Activated CD8-positive, alpha-beta T cell treated with anti-CD3 and anti-CD28 coated beads for 36 hours (primary cell): ENCODE data around the gene RALGDS. TPM values are rescaled to one million over a fixed set of nuclear protein-coding genes. Genes with fewer than 3 reads are reported as not detected.
"Not testable (repeated sequence)": the region's sequence is repeated elsewhere in the genome, so short reads cannot be mapped to it uniquely, and the experiment has no call there.

Experiments used
- ATAC-seq: fragments of 200-7000 bp; cut with Tn5 transposase; one replicate; pipeline ENCODE4 v1.10.0; 2021; ENCODE audit warnings: mild to moderate bottlenecking, moderate library complexity
- CTCF ChIA-PET: fragments of 350-600 bp; sonication (Branson Sonifier 250); formaldehyde crosslinking; loops from one replicate; lab custom pipeline; 2021; ENCODE audit warnings: antibody characterized with exemption; lab: Charles Lee
- POLR2A ChIA-PET: fragments of 350-600 bp; sonication (Branson Sonifier 250); formaldehyde crosslinking; loops from one replicate; lab custom pipeline; 2021; ENCODE audit warnings: antibody characterized with exemption; lab: Charles Lee
- DNase-seq: peaks from one replicate; pipeline ENCODE4 v3.0.0-alpha.2; 2020
- H3K27ac Mint-ChIP-seq: one replicate; pipeline ENCODE4 v1.8.0; 2021; ENCODE audit warnings: mild to moderate bottlenecking, mixed read lengths
- H3K27me3 Mint-ChIP-seq: one replicate; pipeline ENCODE4 v1.8.0; 2021; ENCODE audit warnings: mixed read lengths
- H3K36me3 Mint-ChIP-seq: one replicate; pipeline ENCODE4 v1.8.0; 2021; ENCODE audit warnings: low read depth, mixed read lengths
- H3K4me1 Mint-ChIP-seq: one replicate; pipeline ENCODE4 v1.8.0; 2021; ENCODE audit warnings: low read depth, mixed read lengths
- H3K4me3 Mint-ChIP-seq: one replicate; pipeline ENCODE4 v1.8.0; 2021; ENCODE audit warnings: mild to moderate bottlenecking, moderate library complexity, mixed read lengths
- H3K9me3 Mint-ChIP-seq: one replicate; pipeline ENCODE4 v1.8.0; 2021; ENCODE audit warnings: mixed read lengths
- CTCF ChIP-seq: fragments of 200-600 bp; IDR thresholded peaks from one replicate; pipeline ENCODE4 v1.8.0; 2022; ENCODE audit warnings: antibody characterized with exemption, mild to moderate bottlenecking
- intact Hi-C: fragments of 100-400 bp; cut with micrococcal nuclease; formaldehyde crosslinking; loops from one replicate; pipeline ENCODE4 v1.10.0; 2022
- total RNA-seq, 2 experiments: library from RNA; stranded (reverse); gene quantifications; one replicate each; pipeline ENCODE4 v1.2.3, GENCODE V29; 2021

Gene RALGDS
- total RNA-seq, 2 experiments from 2014 or later, result 80.5 to 88.2 TPM

- no peak overlapping the region for H3K27ac Mint-ChIP-seq
- no peak for TF ChIP-seq CTCF
- POLR2A ChIA-PET, result interaction anchor here (1.0 to 1.4 kb wide), 2 partner anchors 13 to 45 kb away, joined by 3 read pairs; no protein-coding TSS in a partner anchor
Observed at GRCh38 chr9:133064241-133065069, 56.6 kb downstream of the RALGDS start.

GRCh38 chr9:133063500-133064231 is 57.4 kb downstream of the RALGDS start:
- CTCF ChIA-PET, result interaction anchor here (0.5 to 0.7 kb wide), 2 partner anchors 12 to 71 kb away, joined by 3 read pairs; no protein-coding TSS in a partner anchor
- POLR2A ChIA-PET, result interaction anchor here (0.5 to 1.4 kb wide), 3 partner anchors 13 to 119 kb away, joined by 3 read pairs; partner anchors contain the start of gene TSC1
- no peak for TF ChIP-seq CTCF
- intact Hi-C loops, result no loop called here
- H3K9me3 Mint-ChIP-seq, result no peaks in the 10 kb centered on the region
- no peak overlapping the region for H3K27ac Mint-ChIP-seq
- H3K4me3 Mint-ChIP-seq, result no peak overlapping the region
- ATAC-seq, result no peak
- H3K4me1 Mint-ChIP-seq, result peaks cover 29% of the 10 kb centered on the region
- H3K36me3 Mint-ChIP-seq, result peaks cover 7% of the 10 kb centered on the region
- no peak for DNase-seq
- H3K27me3 Mint-ChIP-seq, result no peaks in the 10 kb centered on the region

More at GRCh38 chr9:133064241-133065069, 56.6 kb downstream of the RALGDS start:
- Mint-ChIP-seq H3K4me1 (peaks cover 21% of the 10 kb centered on the region), H3K9me3 (no peaks in the 10 kb centered on the region), H3K36me3 (no peaks in the 10 kb centered on the region), H3K27me3 (no peaks in the 10 kb centered on the region), H3K4me3 (no peak overlapping the region)
- ATAC-seq (no peak), DNase-seq (no peak)
- intact Hi-C loops, result no loop called here
- CTCF ChIA-PET, result interaction anchor here (0.7 to 1.0 kb wide), 2 partner anchors 11 to 79 kb away, joined by 3 read pairs; no protein-coding TSS in a partner anchor

GRCh38 chr9:133063159-133063499 is 57.9 kb downstream of the RALGDS start:
- no peak overlapping the region for H3K27ac Mint-ChIP-seq
- CTCF ChIA-PET, result interaction anchor here (0.5 kb wide), 1 partner anchor 72 kb away, joined by 3 read pairs; no protein-coding TSS in a partner anchor

GRCh38 chr9:133062569-133062968 is 58.5 kb downstream of the RALGDS start:
- CTCF ChIA-PET, H3K27ac Mint-ChIP-seq, DNase-seq, intact Hi-C loops, H3K4me3 Mint-ChIP-seq, H3K27me3 Mint-ChIP-seq, ATAC-seq, H3K9me3 Mint-ChIP-seq, POLR2A ChIA-PET: not testable (repeated sequence)
- Mint-ChIP-seq H3K4me1 (peaks cover 38% of the 10 kb centered on the region), H3K36me3 (peaks cover 15% of the 10 kb centered on the region)

More at GRCh38 chr9:133063159-133063499, 57.9 kb downstream of the RALGDS start:
- no peak for ATAC-seq
- Mint-ChIP-seq H3K9me3 (no peaks in the 10 kb centered on the region), H3K36me3 (peaks cover 12% of the 10 kb centered on the region), H3K4me1 (peaks cover 34% of the 10 kb centered on the region), H3K27me3 (no peaks in the 10 kb centered on the region), H3K4me3 (no peak overlapping the region)
- no peak for DNase-seq
- intact Hi-C loops, result no loop called here
- no peak for TF ChIP-seq CTCF
- POLR2A ChIA-PET, result interaction anchor here (0.5 to 1.4 kb wide), 2 partner anchors 47 to 119 kb away, joined by 3 read pairs; partner anchors contain the start of gene TSC1

GRCh38 chr9:133061764-133062145 is 59.3 kb downstream of the RALGDS start, which contains the start of gene CEL:
Gene CEL (plus strand): TSS chr9:133061981. CDS start chr9:133062003, 22 bp downstream.
- POLR2A ChIA-PET, ATAC-seq, H3K27me3 Mint-ChIP-seq, CTCF ChIA-PET, intact Hi-C loops, DNase-seq, H3K9me3 Mint-ChIP-seq, H3K4me3 Mint-ChIP-seq: not testable (repeated sequence)
- Mint-ChIP-seq H3K27ac (peak within 1 kb of the TSS; percentile 64), H3K4me1 (peaks cover 45% of the 10 kb centered on the region), H3K36me3 (peaks cover 17% of the 10 kb centered on the region)

- ATAC-seq (peak; percentile 60), DNase-seq (peak; percentile 51)
- intact Hi-C loops, POLR2A ChIA-PET, H3K27me3 Mint-ChIP-seq, H3K4me3 Mint-ChIP-seq, H3K9me3 Mint-ChIP-seq: not testable (repeated sequence)
- CTCF ChIA-PET, result interaction anchor here (1.3 to 3.5 kb wide), 2 partner anchors 84 to 86 kb away, joined by 4 to 19 read pairs; no protein-coding TSS in a partner anchor
- Mint-ChIP-seq H3K36me3 (peaks cover 21% of the 10 kb centered on the region), H3K27ac (peak overlapping the region; percentile 64), H3K4me1 (peaks cover 51% of the 10 kb centered on the region)
Observed at GRCh38 chr9:133061019-133061763, 59.8 kb downstream of the RALGDS start.
